ENCODE results near the gene SLC16A8. TPM values are rescaled to one million over a fixed set of nuclear protein-coding genes. Genes with fewer than 3 reads are reported as not detected.

SLC16A8 gene
- total and polyA plus RNA-seq, 4 donors: 0.32 to 0.64 (median 0.39) TPM; not detected in 1

- 40 to 60% methylated on average over 15 of the region's 15 CpGs for WGBS, 2 donors
- no peak overlapping the region for H3K4me3 ChIP-seq
Observed at GRCh38 chr22:38034278-38034882, 49.6 kb downstream of the SLC16A8 start.

GRCh38 chr22:38033522-38034277 lies 50.3 kb downstream of the SLC16A8 start:
- Histone ChIP-seq H3K27me3 (ENCODE audit: control insufficient read depth in 3 of 3, insufficient read depth in 3 of 3, low read length in 2 of 3) (no peaks in the 10 kb centered on the region), H3K9ac (ENCODE audit: insufficient read depth in 1 of 2, low read length in 2 of 2) (no peak overlapping the region), H3K4me1 (ENCODE audit: control insufficient read depth in 5 of 5, insufficient read depth in 5 of 5, low read length in 5 of 5) (peaks cover 0 to 18% (median 9%) of the 10 kb centered on the region in 5 donors), H3K4me3 (no peak overlapping the region), H3K27ac (ENCODE audit: low read depth in 1 of 2, low read length in 1 of 2) (peak overlapping the region in 1 of 2 donors; percentile 79), H3K9me3 (ENCODE audit: control insufficient read depth in 4 of 4, insufficient read depth in 3 of 4, low read length in 3 of 4) (peaks cover 0 to 2% (median 0%) of the 10 kb centered on the region in 4 donors), H3K36me3 (ENCODE audit: control insufficient read depth in 4 of 4, insufficient read depth in 4 of 4, low read length in 4 of 4) (no peaks in the 10 kb centered on the region)
- no peak for TF ChIP-seq CTCF (IDR thresholded peaks at IDR 0.05; ENCODE audit: control extremely low read depth, extremely low read depth)
- DNase-seq (peak in 1 of 3 donors; percentile 52), ATAC-seq (ENCODE audit: insufficient read depth, low FRiP score) (no peak)
- WGBS, 2 donors: 69 to 71% methylated on average over 27 of the region's 27 CpGs

More at GRCh38 chr22:38034278-38034882, 49.6 kb downstream of the SLC16A8 start:
- DNase-seq (peak; percentile 79 to 91 (median 82)), ATAC-seq (ENCODE audit: insufficient read depth, low FRiP score) (peak; percentile 45)
- H3K36me3 ChIP-seq (ENCODE audit: control insufficient read depth in 4 of 4, insufficient read depth in 4 of 4, low read length in 4 of 4): no peaks in the 10 kb centered on the region
- peak overlapping the region in 1 of 2 donors; percentile 79 for H3K27ac ChIP-seq (ENCODE audit: low read depth in 1 of 2, low read length in 1 of 2)
- H3K4me1 ChIP-seq (ENCODE audit: control insufficient read depth in 5 of 5, insufficient read depth in 5 of 5, low read length in 5 of 5): peaks cover 0 to 16% (median 5%) of the 10 kb centered on the region in 5 donors
- H3K9ac ChIP-seq (ENCODE audit: insufficient read depth in 1 of 2, low read length in 2 of 2): no peak overlapping the region
- peaks cover 0 to 2% (median 0%) of the 10 kb centered on the region in 4 donors for H3K9me3 ChIP-seq (ENCODE audit: control insufficient read depth in 4 of 4, insufficient read depth in 3 of 4, low read length in 3 of 4)
- no peak for TF ChIP-seq CTCF (IDR thresholded peaks at IDR 0.05; ENCODE audit: control extremely low read depth, extremely low read depth)
- H3K27me3 ChIP-seq (ENCODE audit: control insufficient read depth in 3 of 3, insufficient read depth in 3 of 3, low read length in 2 of 3): no peaks in the 10 kb centered on the region

- Histone ChIP-seq H3K4me3 (no peak overlapping the region), H3K27me3 (ENCODE audit: control insufficient read depth in 3 of 3, insufficient read depth in 3 of 3, low read length in 2 of 3) (no peaks in the 10 kb centered on the region), H3K27ac (ENCODE audit: low read depth in 1 of 2, low read length in 1 of 2) (peak overlapping the region in 1 of 2 donors; percentile 35), H3K4me1 (ENCODE audit: control insufficient read depth in 5 of 5, insufficient read depth in 5 of 5, low read length in 5 of 5) (peaks cover 0 to 20% (median 9%) of the 10 kb centered on the region in 5 donors), H3K36me3 (ENCODE audit: control insufficient read depth in 4 of 4, insufficient read depth in 4 of 4, low read length in 4 of 4) (no peaks in the 10 kb centered on the region), H3K9me3 (ENCODE audit: control insufficient read depth in 4 of 4, insufficient read depth in 3 of 4, low read length in 3 of 4) (peaks cover 0 to 2% (median 0%) of the 10 kb centered on the region in 4 donors), H3K9ac (ENCODE audit: insufficient read depth in 1 of 2, low read length in 2 of 2) (no peak overlapping the region)
- no peak for TF ChIP-seq CTCF (IDR thresholded peaks at IDR 0.05; ENCODE audit: control extremely low read depth, extremely low read depth)
- DNase-seq (peak in 2 of 3 donors; percentile 40 to 71), ATAC-seq (ENCODE audit: insufficient read depth, low FRiP score) (no peak)
- 85 to 86% methylated on average over 19 of the region's 19 CpGs for WGBS, 2 donors
Observed at GRCh38 chr22:38032681-38033521, 51.1 kb downstream of the SLC16A8 start.

Data from lung (tissue), 12 donors.